Caco-2 (cell line): ENCODE data around the gene TFB1M. TPM values are rescaled to one million over a fixed set of nuclear protein-coding genes. Genes with fewer than 3 reads are reported as not detected.

Source experiments
- BruUV-seq: library from RNA; stranded (reverse); fragments of 400-500 nt; replicated peaks from 2 replicates; lab custom pipeline; 2021; lab: Mats Ljungman, UMichigan
- CTCF ChIA-PET: fragments of 300-600 bp; sonication (Branson Sonifier 250); formaldehyde crosslinking; loops from one replicate; lab custom pipeline; 2022; ENCODE audit warnings: antibody characterized with exemption; lab: Charles Lee
- POLR2A ChIA-PET: fragments of 300-600 bp; sonication (Branson Sonifier 250); formaldehyde crosslinking; loops from one replicate; lab custom pipeline; 2022; ENCODE audit warnings: antibody characterized with exemption; lab: Charles Lee
- DNase-seq, 2 experiments: peaks; one replicate each; pipeline versions ENCODE4 v3.0.0 to v3.0.0-alpha.2; 2020 to 2022
- H3K27me3 ChIP-seq: replicated peaks from 2 replicates; pipeline ENCODE4 v1.6.0; 2011; ENCODE audit warnings: low read length; ENCODE audit not compliant: control insufficient read depth, insufficient read depth
- H3K36me3 ChIP-seq: 2 replicates; pipeline ENCODE4 v1.5.1; 2011; ENCODE audit warnings: low read length; ENCODE audit not compliant: control insufficient read depth, insufficient read depth
- H3K4me1 ChIP-seq: fragments of 250-450 bp; sonication (Bioruptor Pico); 2 replicates; pipeline ENCODE4 v1.5.1; 2020; ENCODE audit warnings: mild to moderate bottlenecking
- H3K4me3 ChIP-seq: 2 replicates; pipeline ENCODE4 v1.5.1; 2011; ENCODE audit warnings: low read depth, mild to moderate bottlenecking, control low read depth, low read length
- H3K9me3 ChIP-seq: fragments of 250-450 bp; sonication (Bioruptor Pico); 2 replicates; pipeline ENCODE4 v1.5.1; 2020; ENCODE audit warnings: mild to moderate bottlenecking, moderate library complexity
- H3K27ac Mint-ChIP-seq: one replicate; pipeline ENCODE4 v1.8.0; 2022; ENCODE audit warnings: mixed read lengths; ENCODE audit not compliant: unreplicated experiment
- H3K27me3 Mint-ChIP-seq: one replicate; pipeline ENCODE4 v1.8.0; 2022; ENCODE audit warnings: mixed read lengths; ENCODE audit not compliant: insufficient read depth, unreplicated experiment
- H3K36me3 Mint-ChIP-seq: one replicate; pipeline ENCODE4 v1.8.0; 2022; ENCODE audit warnings: mild to moderate bottlenecking, mixed read lengths; ENCODE audit not compliant: insufficient read depth, unreplicated experiment
- H3K4me1 Mint-ChIP-seq: one replicate; pipeline ENCODE4 v1.8.0; 2022; ENCODE audit warnings: low read depth, mixed read lengths; ENCODE audit not compliant: unreplicated experiment
- H3K4me3 Mint-ChIP-seq: one replicate; pipeline ENCODE4 v1.8.0; 2022; ENCODE audit warnings: mild to moderate bottlenecking, moderate library complexity, mixed read lengths; ENCODE audit not compliant: unreplicated experiment
- H3K9me3 Mint-ChIP-seq: one replicate; pipeline ENCODE4 v1.8.0; 2022; ENCODE audit warnings: mixed read lengths; ENCODE audit not compliant: unreplicated experiment
- CTCF ChIP-seq, 2 experiments: fragments of 200-600 bp in 1 of 2; IDR thresholded peaks; 1 replicate in 1 of 2; 2 replicates in 1 of 2; pipeline versions ENCODE4 v1.5.1 to v1.8.0; 2011 to 2022; ENCODE audit warnings: antibody characterized with exemption in 1 of 2, control low read depth in 1 of 2, inconsistent platforms in 1 of 2, low read depth in 1 of 2, low read length in 1 of 2, mild to moderate bottlenecking in 1 of 2, moderate library complexity in 1 of 2; ENCODE audit not compliant: insufficient read depth in 1 of 2, severe bottlenecking in 1 of 2, unreplicated experiment in 1 of 2
- intact Hi-C: fragments of 100-400 bp; cut with micrococcal nuclease; formaldehyde crosslinking; loops from one replicate; pipeline ENCODE4 v1.10.0; 2022; ENCODE audit not compliant: unreplicated experiment
- total RNA-seq: library from RNA; stranded (reverse); gene quantifications from 2 replicates; pipeline ENCODE4 v1.2.3, GENCODE V29; 2022

The TFB1M gene
- total RNA-seq, 1 experiment from 2014 or later: 35.7 TPM

GRCh38 chr6:155327326-155328073 is 13.2 kb upstream of the TFB1M start:
- Histone ChIP-seq H3K4me1 (peaks cover 29% of the 10 kb centered on the region), H3K36me3 (no peaks in the 10 kb centered on the region; the same call in 1 of the 2 replicates), H3K27me3 (no peaks in the 10 kb centered on the region), H3K9me3 (0 out of 2 replicates have a peak, but pooled peaks cover 7% of the 10 kb centered on the region), H3K4me3 (peak overlapping the region; percentile 39; the same call in 1 of the 2 replicates)
- peak; percentile 68 to 71 for TF ChIP-seq CTCF (IDR thresholded peaks at IDR 0.05; ENCODE audit: insufficient read depth in 1 of 2, low read depth in 1 of 2, low read length in 1 of 2, severe bottlenecking in 1 of 2, unreplicated experiment in 1 of 2)
- peak; percentile 53 to 82 for DNase-seq
- Mint-ChIP-seq H3K27ac (peak overlapping the region; percentile 98), H3K9me3 (peaks cover 13% of the 10 kb centered on the region), H3K4me3 (peak overlapping the region; percentile 82), H3K4me1 (peaks cover 25% of the 10 kb centered on the region), H3K36me3 (peaks cover 39% of the 10 kb centered on the region), H3K27me3 (no peaks in the 10 kb centered on the region)
- BruUV-seq: no TSS peak
- intact Hi-C loops: loop anchor here (1.0 to 10.0 kb wide), 11 partner anchors 37 to 1237 kb away; no protein-coding TSS in a partner anchor
- ChIA-PET CTCF (interaction anchor here (1.0 to 2.6 kb wide), 4 partner anchors 13 to 171 kb away, joined by 3 to 21 read pairs (median 6); partner anchors contain the start of gene TFB1M), POLR2A (no interaction called here)

DNA sequence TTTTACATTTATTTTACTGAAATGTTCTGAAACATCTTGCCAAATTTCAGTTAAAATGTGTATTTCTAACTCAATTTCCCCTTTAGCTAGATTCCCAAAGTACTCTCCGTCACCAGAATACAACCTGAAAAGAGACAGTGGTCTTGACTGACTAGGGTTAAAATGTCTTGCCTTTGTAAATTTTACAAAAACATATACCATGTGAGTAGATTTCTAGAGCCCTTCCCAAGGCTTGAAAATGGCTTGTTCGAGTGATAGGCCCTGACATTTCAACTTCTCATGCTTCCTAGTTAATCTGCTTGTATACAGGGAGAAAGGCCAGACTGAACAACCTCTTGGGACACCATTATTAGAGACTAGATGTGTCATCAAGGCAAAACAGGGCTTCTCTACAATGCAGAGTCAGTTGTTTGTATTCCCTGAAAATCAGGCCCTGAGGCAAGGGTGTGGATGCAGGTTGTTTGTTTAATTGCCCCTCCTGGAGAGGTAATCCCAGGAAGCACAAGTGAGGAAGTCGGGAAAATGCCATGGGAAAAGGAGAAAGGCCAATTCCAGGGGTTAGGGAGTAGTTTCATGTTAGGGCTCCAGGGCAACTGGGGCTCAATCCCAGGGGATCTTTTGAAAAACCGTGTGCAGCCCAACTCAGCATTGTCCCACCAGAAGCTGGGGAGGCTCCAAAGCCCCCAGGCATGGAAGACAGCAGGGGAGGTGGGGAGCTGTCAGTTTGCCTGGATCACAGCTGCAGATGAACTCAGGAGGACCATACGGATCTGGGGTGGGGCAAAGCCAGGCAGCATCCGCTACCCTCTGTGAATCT is 11.6 kb upstream of the TFB1M start:
- no peaks in the 10 kb centered on the region; the same call in 1 of the 2 replicates for H3K36me3 ChIP-seq
- no peak overlapping the region for H3K27ac Mint-ChIP-seq
- peaks cover 25% of the 10 kb centered on the region for H3K4me1 Mint-ChIP-seq
- no peaks in the 10 kb centered on the region for H3K27me3 ChIP-seq
- H3K9me3 Mint-ChIP-seq: peaks cover 13% of the 10 kb centered on the region
- H3K9me3 ChIP-seq: no peaks in the 10 kb centered on the region
- peaks cover 37% of the 10 kb centered on the region for H3K36me3 Mint-ChIP-seq
- intact Hi-C loops: loop anchor here (5.0 to 10.0 kb wide), 4 partner anchors 56 to 379 kb away; no protein-coding TSS in a partner anchor
- H3K4me1 ChIP-seq: peaks cover 29% of the 10 kb centered on the region
- ChIA-PET CTCF (no interaction called here), POLR2A (no interaction called here)
- TF ChIP-seq CTCF (IDR thresholded peaks at IDR 0.05; ENCODE audit: insufficient read depth in 1 of 2, low read depth in 1 of 2, low read length in 1 of 2, severe bottlenecking in 1 of 2, unreplicated experiment in 1 of 2): no peak
- no TSS peak for BruUV-seq
- no peak overlapping the region for H3K4me3 ChIP-seq
- DNase-seq: no peak
- peak overlapping the region; percentile 1 for H3K4me3 Mint-ChIP-seq
- no peaks in the 10 kb centered on the region for H3K27me3 Mint-ChIP-seq

- BruUV-seq: no TSS peak
- no peak overlapping the region for H3K4me3 ChIP-seq
- H3K27me3 ChIP-seq: no peaks in the 10 kb centered on the region
- DNase-seq: no peak
- ChIA-PET CTCF (no interaction called here), POLR2A (no interaction called here)
- H3K36me3 ChIP-seq: no peaks in the 10 kb centered on the region
- intact Hi-C loops: loop anchor here (5.0 to 10.0 kb wide), 4 partner anchors 57 to 380 kb away; no protein-coding TSS in a partner anchor
- no peak overlapping the region for H3K4me3 Mint-ChIP-seq
- H3K4me1 ChIP-seq: peaks cover 24% of the 10 kb centered on the region
- H3K9me3 ChIP-seq: no peaks in the 10 kb centered on the region
- H3K27ac Mint-ChIP-seq: no peak overlapping the region
- peaks cover 28% of the 10 kb centered on the region for H3K36me3 Mint-ChIP-seq
- H3K27me3 Mint-ChIP-seq: no peaks in the 10 kb centered on the region
- peaks cover 5% of the 10 kb centered on the region for H3K9me3 Mint-ChIP-seq
- H3K4me1 Mint-ChIP-seq: peaks cover 18% of the 10 kb centered on the region
- no peak for TF ChIP-seq CTCF (IDR thresholded peaks at IDR 0.05; ENCODE audit: insufficient read depth in 1 of 2, low read depth in 1 of 2, low read length in 1 of 2, severe bottlenecking in 1 of 2, unreplicated experiment in 1 of 2)
Observed at GRCh38 chr6:155324993-155325392, 10.7 kb upstream of the TFB1M start.
